HG03135 (cell line): ENCODE results near the gene ZNF197.
"Not testable (repeated sequence)": the region's sequence is repeated elsewhere in the genome, so short reads cannot be mapped to it uniquely, and the experiment has no call there.

Experiments used
- ATAC-seq: cut with Tn5 transposase; IDR thresholded peaks from one replicate; pipeline ENCODE4 v1.9.1; 2021; ENCODE audit warnings: mild to moderate bottlenecking, moderate library complexity; ENCODE audit not compliant: unreplicated experiment

ZNF197 gene

GRCh38 chr3:44659434-44659833 lies 34.6 kb downstream of the ZNF197 start:
- no peak for ATAC-seq

GRCh38 chr3:44661189-44661588 lies 36.4 kb downstream of the ZNF197 start:
- no peak for ATAC-seq

GRCh38 chr3:44665173-44665572 lies 40.3 kb downstream of the ZNF197 start:
- no peak for ATAC-seq

GRCh38 chr3:44666346-44666745 lies 41.5 kb downstream of the ZNF197 start:
- no peak for ATAC-seq

- ATAC-seq, result no peak
These were observed 44.9 kb downstream of the ZNF197 start for GRCh38 chr3:44669760-44670159.

GRCh38 chr3:44673466-44673865 lies 48.6 kb downstream of the ZNF197 start:
- not testable (repeated sequence) for ATAC-seq

GRCh38 chr3:44674211-44674610 lies 49.4 kb downstream of the ZNF197 start:
- ATAC-seq, result no peak

GRCh38 chr3:44678480-44679116 lies 53.8 kb downstream of the ZNF197 start:
- ATAC-seq, result no peak

GRCh38 chr3:44680921-44681455 lies 56.2 kb downstream of the ZNF197 start:
- ATAC-seq, result no peak

- ATAC-seq, result no peak
These were observed 57.5 kb downstream of the ZNF197 start for GRCh38 chr3:44682182-44682896.

- ATAC-seq, result peak; percentile 70
These were observed 60.4 kb downstream of the ZNF197 start for GRCh38 chr3:44685128-44685800.

GRCh38 chr3:44687898-44688297 lies 63.1 kb downstream of the ZNF197 start:
- no peak for ATAC-seq
